ENCODE results near the gene HPN. TPM values are rescaled to one million over a fixed set of nuclear protein-coding genes. Genes with fewer than 3 reads are reported as not detected.

Gene HPN
- total and polyA plus RNA-seq, 10 of the 15 experiments (the other 5 are each of a cell fraction or from before 2014, with no cell fraction given), result 0.21 to 0.35 TPM; not detected in 8

- ATAC-seq, result no peak
- H3K27me3 ChIP-seq (replicated peaks in 1 of 2; ENCODE audit: control insufficient read depth in 2 of 2, insufficient read depth in 2 of 2, low read length in 1 of 2), result no peaks in the 10 kb centered on the region; a peak in 1 of 4 replicates
- no peak overlapping the region for H3K4me2 ChIP-seq (ENCODE audit: control insufficient read depth, insufficient read depth)
- H3K27ac ChIP-seq (ENCODE audit: control insufficient read depth, insufficient read depth), result no peak overlapping the region
- H4K20me1 ChIP-seq (ENCODE audit: control insufficient read depth, insufficient read depth), result no peaks in the 10 kb centered on the region
- CTCF ChIA-PET, result interaction anchor here (0.9 to 8.2 kb wide), 6 partner anchors 9 to 77 kb away, joined by 4 to 56 read pairs (median 7); partner anchors contain the start of gene FXYD3
- SMC1A ChIA-PET (ENCODE audit: uncharacterized antibody, unreplicated experiment), result interaction anchor here (0.8 to 1.1 kb wide), 3 partner anchors 8 to 32 kb away, joined by 3 to 4 read pairs (median 3); no protein-coding TSS in a partner anchor
- no peak for DNase-seq (ENCODE audit: low read depth, low spot score)
- H3K4me1 ChIP-seq (ENCODE audit: control insufficient read depth, insufficient read depth, low read length), result no peaks in the 10 kb centered on the region
- POLR2A ChIA-PET, result interaction anchor here (1.1 kb wide), 1 partner anchor 9 kb away, joined by 4 read pairs; no protein-coding TSS in a partner anchor
- in situ Hi-C loops (cut with MboI), result no loop called here
- H3K79me2 ChIP-seq (ENCODE audit: control insufficient read depth, insufficient read depth, low read length), result no peaks in the 10 kb centered on the region
- no TSS peak for BruUV-seq (replicated peaks)
- WGBS (ENCODE audit: insufficient coverage, insufficient replicate concordance, low lambda C conversion rate, missing lambda C conversion rate), result 15% methylated on average over 2 of the region's 2 CpGs
- H3K36me3 ChIP-seq (ENCODE audit: control insufficient read depth in 2 of 2, insufficient read depth in 2 of 2, low read length in 1 of 2), result no peaks in the 10 kb centered on the region
- H2AFZ ChIP-seq (ENCODE audit: control insufficient read depth, low read depth, low read length), result no peak overlapping the region
- intact Hi-C loops (cut with micrococcal nuclease; ENCODE audit: unreplicated experiment), result no loop called here
- RAD21 ChIA-PET (ENCODE audit: unreplicated experiment), result no interaction called here
- no peak for FAIRE-seq
- H3K9ac ChIP-seq (ENCODE audit: control insufficient read depth, insufficient read depth, low read length), result no peak overlapping the region
- no peaks in the 10 kb centered on the region for H3K9me3 ChIP-seq (replicated peaks; ENCODE audit: control insufficient read depth, insufficient read depth, low read length)
- no peak overlapping the region for H3K4me3 ChIP-seq
- TF ChIP-seq ASH2L (IDR thresholded peaks at IDR 0.05; ENCODE audit: borderline replicate concordance, low read depth), result no peak
- TF ChIP-seq ZNF207 (IDR thresholded peaks at IDR 0.05; ENCODE audit: borderline replicate concordance), result no peak
- no peak for TF ChIP-seq GATAD2B (conservative IDR thresholded peaks at IDR 0.05; ENCODE audit: low read depth)
- TF ChIP-seq MXI1 (IDR thresholded peaks at IDR 0.05; ENCODE audit: low read depth, low read length), result no peak
- no peak for TF ChIP-seq SMC3 (IDR thresholded peaks at IDR 0.05; ENCODE audit: borderline replicate concordance, low read length)
- TF ChIP-seq BHLHE40 (IDR thresholded peaks at IDR 0.05; ENCODE audit: borderline replicate concordance in 1 of 2, low read depth in 2 of 2, low read length in 1 of 2), result no peak
- TF ChIP-seq CEBPZ (IDR thresholded peaks at IDR 0.05; ENCODE audit: low read depth, low read length), result no peak
- no peak for TF ChIP-seq TARDBP (IDR thresholded peaks at IDR 0.05; ENCODE audit: borderline replicate concordance)
- TF ChIP-seq TCF12 (IDR thresholded peaks at IDR 0.05; ENCODE audit: low read depth, low read length), result no peak
- no peak for TF ChIP-seq SP1 (IDR thresholded peaks at IDR 0.05; ENCODE audit: low read depth, low read length)
- TF ChIP-seq ZBTB4 (CRISPR knock-in tag; IDR thresholded peaks at IDR 0.05), result no peak
- TF ChIP-seq MTA2 (IDR thresholded peaks at IDR 0.05; ENCODE audit: low read depth), result no peak
- no peak for TF ChIP-seq RAD21 (IDR thresholded peaks at IDR 0.05; ENCODE audit: insufficient read depth, low read depth, low read length)
- no peak for TF ChIP-seq KLF5 (IDR thresholded peaks at IDR 0.05; ENCODE audit: partially characterized antibody)
- TF ChIP-seq RAD51 (IDR thresholded peaks at IDR 0.05), result no peak
- TF ChIP-seq SPI1 (IDR thresholded peaks at IDR 0.05; ENCODE audit: borderline replicate concordance, insufficient read depth, low read depth, low read length), result no peak
- TF ChIP-seq CBX5 (IDR thresholded peaks at IDR 0.05; ENCODE audit: low read depth), result no peak
Measured at GRCh38 chr19:35058370-35058769, 16.8 kb downstream of the HPN start.
